AG09309 (cell line): ENCODE data around the gene SDK2.

ENCODE experiments used
- DNase-seq: peaks from one replicate; pipeline ENCODE4 v3.0.0-alpha.2; 2010; ENCODE audit warnings: low read depth
- H3K4me3 ChIP-seq: 2 replicates; pipeline ENCODE4 v1.5.1; 2011; ENCODE audit warnings: mild to moderate bottlenecking, low read depth, low read length, moderate library complexity; ENCODE audit not compliant: control insufficient read depth
- CTCF ChIP-seq: IDR thresholded peaks from 2 replicates; pipeline ENCODE4 v1.5.1; 2011; ENCODE audit warnings: mild to moderate bottlenecking, low read depth, low read length, inconsistent platforms; ENCODE audit not compliant: insufficient read depth, control insufficient read depth; ENCODE audit errors: missing control alignments

Gene SDK2

GRCh38 chr17:73644145-73645049 is at the start of gene SDK2:
SDK2 (minus strand) TSS chr17:73644445; CDS start chr17:73644088, 357 bp downstream.
- DNase-seq = no peak
- H3K4me3 ChIP-seq = no peak within 1 kb of the TSS; the same call in none of the 2 replicates
- TF ChIP-seq CTCF = no peak

- no peak for TF ChIP-seq CTCF
- DNase-seq = no peak
- H3K4me3 ChIP-seq = no peak overlapping the region
Observed at GRCh38 chr17:73693071-73693470, 48.8 kb upstream of the SDK2 start.

GRCh38 chr17:73691321-73691766 is 47.1 kb upstream of the SDK2 start:
- DNase-seq = no peak
- no peak for TF ChIP-seq CTCF
- no peak overlapping the region for H3K4me3 ChIP-seq

- no peak overlapping the region for H3K4me3 ChIP-seq
- no peak for DNase-seq
Observed at GRCh38 chr17:73690676-73691075, 46.4 kb upstream of the SDK2 start.

GRCh38 chr17:73689596-73690275 is 45.5 kb upstream of the SDK2 start:
- no peak for DNase-seq
- TF ChIP-seq CTCF = no peak
- no peak overlapping the region for H3K4me3 ChIP-seq

More at GRCh38 chr17:73690676-73691075, 46.4 kb upstream of the SDK2 start:
- no peak for TF ChIP-seq CTCF

- H3K4me3 ChIP-seq = no peak overlapping the region
- TF ChIP-seq CTCF = no peak
- DNase-seq = no peak
Observed at GRCh38 chr17:73686961-73687360, 42.7 kb upstream of the SDK2 start.
